NK-92 treated with Interleukin-12 subunit alpha and Interleukin-12 subunit beta, amount 100 ng/mL, for 24 hours (cell line): Measurements from ENCODE around the gene RRM2.
"Not testable (repeated sequence)": the region's sequence is repeated elsewhere in the genome, so short reads cannot be mapped to it uniquely, and the experiment has no call there.

Experiments used
- DNase-seq: peaks from one replicate; lab custom pipeline; 2025; lab: John Stamatoyannopoulos, UW

Gene RRM2

DNA sequence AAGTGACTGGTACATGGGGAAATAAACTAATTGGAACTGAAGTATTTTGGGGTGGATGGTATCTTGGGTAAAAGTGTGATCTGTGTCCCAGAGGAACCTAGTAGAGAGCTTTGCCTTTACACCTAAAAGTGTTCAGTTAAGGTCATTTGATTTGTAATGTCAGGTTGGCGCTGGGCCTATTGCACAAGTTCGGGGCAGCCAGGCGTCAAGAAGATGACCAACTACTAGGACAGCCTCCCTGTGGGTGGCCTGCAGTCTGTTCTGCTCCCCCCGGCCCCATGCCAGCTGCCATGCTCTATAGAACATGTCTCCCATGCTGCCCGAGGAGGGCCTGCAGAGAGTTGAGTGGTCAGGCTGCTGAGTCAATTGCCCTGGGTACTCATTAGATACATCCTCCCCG is 10.1 kb downstream of the RRM2 start:
- no peak for DNase-seq

DNA sequence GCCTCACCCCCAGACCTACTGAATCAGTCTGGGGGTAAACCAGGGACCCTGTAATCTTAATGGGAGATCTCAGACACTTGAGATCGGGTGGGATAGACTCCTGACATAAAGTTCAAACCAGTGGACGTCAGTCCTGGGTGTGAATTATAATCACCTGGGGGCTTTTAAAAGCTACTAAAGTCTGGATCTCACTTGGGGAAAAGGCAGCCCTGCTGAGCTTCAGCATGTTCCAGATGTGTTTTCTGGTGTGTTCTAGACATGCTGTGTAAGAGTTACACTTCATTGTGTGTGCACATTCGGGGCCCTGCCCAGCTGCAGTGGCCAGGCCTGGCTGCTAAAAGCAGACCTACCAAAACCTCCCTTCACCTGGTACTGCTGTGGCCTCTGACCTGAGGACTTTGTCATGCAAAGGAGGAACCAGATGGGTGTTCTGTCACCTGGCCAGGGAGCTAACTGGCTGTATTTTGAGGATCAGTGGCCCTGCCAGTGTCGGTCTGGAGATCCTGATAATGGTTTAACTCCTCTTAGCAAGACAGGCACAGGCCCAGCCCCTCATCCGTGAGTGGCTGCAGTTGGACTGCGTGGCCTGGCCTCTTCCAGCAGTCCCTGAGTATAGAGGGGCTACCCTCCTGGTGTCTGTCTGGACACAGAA is 10.6 kb downstream of the RRM2 start:
- no peak for DNase-seq

DNA sequence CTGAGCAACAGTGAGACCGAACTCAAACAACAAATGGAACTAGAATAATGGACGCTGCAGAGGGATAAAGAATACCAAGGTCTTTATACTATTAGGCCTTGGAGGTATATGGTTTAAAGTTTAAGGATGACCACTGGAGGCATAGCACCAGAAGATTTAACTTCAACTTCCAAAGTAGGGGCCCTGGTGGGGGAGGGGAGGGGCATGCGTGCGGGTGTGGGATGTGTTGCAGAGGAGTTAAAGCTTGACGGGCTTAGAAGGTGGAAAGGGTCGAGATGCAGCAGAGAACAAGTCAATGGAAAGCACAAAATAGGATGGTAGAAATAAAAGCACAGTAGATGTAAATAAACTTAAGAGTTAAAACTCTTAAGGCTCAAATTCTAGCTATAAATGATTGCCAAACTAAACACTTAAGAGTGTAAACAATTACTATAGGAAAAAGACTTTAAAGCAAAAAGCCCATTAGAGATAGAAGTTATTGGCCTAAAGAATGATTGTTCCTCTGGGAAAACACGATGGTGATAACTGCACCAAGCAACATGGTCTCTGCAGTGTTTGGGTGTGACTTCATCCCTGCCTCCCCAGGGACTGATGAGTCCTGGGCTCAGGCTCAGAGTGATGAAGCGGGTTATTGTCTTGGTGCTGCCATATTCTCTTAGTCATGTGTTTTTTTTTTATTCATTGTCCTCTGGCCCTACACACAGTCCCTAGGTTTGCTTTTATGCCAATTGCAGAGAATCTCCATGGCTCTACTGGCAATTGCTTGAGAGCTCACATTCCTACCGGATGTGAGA is 13.0 kb downstream of the RRM2 start:
- DNase-seq: no peak

DNA sequence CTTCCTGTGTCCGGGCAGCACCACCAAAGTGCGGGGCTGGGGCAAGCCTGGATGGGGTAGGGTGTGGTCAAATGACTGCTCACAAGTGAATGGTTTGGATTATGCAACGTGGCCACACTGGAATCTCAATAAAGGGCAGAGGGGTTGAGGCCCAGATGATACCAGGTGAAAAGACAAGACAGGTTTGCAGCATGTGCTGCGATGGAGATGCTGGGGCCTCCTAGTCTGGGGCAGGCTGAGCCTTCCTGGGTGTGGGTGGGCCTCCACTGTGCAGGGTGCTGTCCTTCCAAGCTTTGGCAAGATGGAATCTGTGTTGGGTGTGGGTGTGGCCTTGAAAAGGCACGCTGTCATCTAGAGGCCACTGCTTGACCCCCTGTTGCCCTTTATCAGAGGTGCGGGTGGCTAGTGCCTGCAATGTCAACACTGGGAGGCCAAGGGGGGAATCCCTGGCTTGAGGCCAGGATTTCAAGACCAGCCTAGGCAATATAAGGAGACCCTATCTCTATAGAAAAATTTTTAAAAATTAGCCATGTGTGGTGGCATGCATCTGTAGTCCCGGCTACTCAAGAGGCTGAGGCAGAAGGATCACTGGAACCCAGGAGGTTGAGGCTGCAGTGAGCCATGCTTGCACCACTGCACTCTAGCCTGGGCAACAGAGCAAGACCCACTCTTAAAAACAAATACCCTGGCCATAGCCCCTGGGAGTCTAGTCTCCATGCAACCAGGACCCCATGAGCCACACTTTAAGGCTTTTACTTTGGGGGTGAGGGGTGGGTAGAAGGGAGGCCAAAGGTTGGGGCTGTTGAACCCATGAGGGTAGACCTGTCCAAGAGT is 13.8 kb downstream of the RRM2 start:
- no peak for DNase-seq

DNA sequence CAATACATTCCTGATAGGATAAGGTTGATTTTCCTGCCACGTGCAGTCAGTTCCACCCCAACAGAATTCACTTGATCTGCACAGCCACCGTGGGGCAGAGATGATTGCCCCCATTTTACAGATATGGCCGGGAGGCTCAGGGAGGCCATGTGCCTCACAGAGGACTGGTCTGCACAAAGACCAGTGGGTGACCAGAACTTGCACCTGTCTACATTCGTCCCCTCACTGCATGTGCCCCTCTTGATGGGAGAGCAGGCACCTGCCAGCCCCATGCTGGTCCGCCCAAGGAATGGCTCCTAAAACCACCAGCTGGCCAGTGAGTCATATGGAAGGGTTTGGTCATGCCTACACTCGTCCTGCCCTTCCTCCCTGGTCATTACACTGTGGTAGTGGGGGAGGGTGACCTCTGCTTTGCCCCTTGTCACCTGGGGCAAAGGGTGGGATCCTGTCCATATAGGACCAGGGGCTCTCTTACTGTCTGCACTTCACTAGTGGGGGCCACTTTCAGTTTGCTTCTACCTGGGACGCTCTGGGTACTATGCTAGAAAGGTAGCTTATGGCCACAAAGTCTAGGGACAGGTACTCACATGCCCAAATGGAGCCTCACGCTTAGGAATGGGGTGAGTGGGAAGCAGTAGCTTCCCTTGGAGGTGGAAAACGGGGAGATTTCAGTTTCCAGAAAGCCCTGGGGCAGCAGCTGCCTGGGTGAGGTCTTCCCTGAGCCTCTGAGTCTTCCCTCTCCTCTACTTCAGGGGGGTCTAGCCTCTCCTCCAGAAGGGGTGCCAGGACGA is 14.7 kb downstream of the RRM2 start:
- DNase-seq: no peak

DNA sequence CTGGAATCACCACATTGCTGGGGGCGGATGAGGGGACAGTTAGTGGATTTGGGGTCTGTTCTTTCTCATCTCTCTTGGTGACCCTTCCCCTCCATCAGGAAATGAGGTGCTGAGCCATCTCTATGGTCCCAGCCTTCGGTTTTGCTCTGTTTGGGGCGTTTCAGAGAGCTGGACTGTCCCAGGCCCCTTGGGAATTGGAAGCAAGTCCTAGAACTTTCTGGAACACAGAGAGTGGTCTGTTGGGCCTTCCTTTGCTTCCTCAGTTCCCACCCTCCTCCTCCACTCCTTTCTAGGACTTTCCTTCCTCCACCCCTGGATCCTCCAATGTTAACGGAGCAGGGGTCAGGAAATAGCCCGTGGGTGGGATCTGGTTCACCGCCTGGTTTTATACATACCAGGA is 17.0 kb downstream of the RRM2 start:
- DNase-seq: no peak

DNA sequence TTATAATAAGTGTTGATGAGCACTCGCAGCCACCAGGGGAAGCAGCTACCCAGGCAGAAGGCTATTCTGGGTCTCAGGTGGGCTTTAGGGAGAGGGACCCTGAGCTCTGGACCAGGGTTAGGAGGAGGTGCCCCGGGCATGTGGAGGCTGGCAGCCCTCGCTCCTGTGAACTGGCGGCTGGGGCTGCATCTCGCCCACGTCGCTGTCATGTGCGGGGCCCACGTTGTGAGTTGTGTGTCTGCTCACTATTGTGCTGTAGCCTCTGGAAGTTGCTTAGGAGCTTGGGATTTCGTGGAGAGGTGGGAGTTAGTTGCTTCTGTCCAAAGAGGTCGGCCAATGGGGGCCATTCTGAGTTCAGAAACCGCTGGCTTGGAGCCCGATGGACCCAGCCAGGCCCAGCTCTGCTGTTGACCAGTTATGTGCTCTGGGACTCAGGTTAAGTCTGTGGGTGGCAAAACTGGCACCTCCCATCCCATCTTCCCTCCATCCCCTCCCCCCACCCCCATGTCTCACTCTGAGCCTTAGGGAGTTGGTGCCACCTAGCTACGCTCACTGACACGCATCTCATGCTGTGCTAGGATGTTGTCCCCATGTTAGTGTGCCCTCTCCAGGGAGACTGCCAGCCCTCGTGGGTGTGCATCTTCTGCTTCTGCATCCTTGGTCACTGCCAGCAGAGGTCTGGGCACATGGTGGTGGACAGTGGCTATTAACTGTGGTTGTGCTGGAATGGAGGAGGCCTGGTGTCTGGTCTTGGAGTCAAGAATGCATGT is 18.5 kb downstream of the RRM2 start:
- no peak for DNase-seq

DNA sequence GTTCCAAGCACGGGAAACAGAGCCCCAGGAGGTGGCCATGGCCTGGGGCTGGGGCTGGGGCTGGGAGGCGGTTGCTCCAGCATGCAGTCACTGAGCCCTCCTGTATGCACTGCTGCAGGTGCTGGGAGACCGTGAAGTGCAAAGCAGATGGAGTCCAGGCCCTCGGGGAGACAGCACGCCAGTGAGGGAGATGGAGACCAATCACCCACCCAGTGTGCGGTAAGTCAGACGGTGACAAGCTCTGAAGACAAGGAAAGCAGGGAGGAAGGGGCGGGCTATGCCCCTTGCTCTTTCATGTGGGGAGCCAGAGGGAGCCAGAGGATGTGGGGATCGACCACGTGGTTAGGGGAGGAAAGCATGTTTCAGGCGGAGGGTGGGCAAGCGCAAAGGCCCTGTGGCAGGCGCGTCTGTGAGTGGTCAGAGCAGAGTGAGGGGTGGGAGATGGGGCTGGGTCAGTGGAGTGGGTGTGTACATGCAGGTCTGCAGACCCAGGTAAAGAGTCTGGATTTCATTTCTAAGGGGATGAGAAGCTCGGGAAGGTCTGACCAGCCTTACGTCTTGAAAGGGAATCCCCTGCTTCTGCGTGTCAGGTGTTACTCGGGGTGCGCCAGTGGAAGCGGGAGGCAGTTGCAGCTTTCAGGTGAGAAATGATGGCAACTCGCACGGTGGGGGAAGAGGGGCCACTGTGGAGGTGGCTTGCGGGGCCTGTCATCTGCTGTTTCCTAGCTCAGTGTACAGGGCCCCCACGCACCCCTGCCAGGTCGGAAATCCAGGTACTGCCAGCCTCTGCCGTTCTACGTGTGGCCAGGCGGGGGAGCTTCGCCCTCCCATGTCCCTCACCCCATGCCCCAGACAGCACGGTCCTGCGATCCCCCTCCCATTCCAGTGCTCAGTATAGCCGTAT is 19.4 kb downstream of the RRM2 start:
- DNase-seq: no peak

DNA sequence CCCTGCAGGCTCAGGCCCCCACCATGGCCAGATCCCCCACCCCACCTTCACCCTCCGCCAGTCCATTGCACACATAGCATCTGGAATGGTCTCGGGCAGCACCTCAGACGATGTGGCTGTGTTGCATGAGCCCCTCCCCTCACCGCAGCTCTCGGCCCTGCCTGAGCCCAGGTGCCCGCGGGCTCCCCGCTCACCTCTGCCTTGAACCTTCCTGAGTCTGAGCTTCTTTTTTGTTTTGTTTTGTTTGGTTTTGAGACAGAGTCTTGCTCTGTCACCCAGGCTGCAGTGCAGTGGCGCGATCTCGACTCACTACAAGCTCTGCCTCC is 20.1 kb downstream of the RRM2 start:
- no peak for DNase-seq

DNA sequence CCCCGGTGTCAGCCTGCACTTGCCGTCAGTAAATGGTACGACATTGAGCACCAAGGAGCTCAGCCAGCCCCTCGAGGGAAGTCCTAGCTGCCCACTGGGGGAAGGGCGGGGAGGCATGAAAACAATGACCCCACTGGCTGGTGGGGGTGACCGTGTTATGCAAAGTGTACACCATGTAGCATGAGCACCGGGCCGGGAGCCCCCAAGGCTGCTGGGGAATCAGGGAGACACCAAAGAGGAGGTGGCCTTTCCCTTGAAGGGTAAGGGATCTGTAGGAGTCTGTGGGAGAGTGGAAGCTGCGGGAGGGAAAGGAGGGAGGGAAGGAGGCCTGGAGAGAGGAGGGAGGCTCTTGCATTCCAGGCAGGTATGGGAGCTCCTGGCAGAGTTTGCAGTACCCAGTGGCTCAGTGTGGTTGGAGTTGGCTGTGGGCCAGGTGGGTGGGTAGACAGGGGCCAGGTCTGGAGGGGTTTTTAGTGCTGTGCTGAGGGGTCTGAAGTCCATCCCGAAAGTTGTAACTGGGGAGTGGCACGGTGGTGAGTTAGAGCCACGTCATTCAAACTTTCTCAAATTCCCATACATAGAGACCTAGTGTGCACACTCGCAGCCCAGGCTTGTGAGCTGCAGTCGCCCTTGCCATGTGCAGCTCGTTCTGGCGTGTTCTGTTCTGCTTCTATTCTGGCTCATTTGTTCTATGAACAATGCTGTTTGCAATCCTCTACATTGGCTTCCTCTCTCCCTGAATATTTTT is 22.4 kb downstream of the RRM2 start:
- no peak for DNase-seq

DNA sequence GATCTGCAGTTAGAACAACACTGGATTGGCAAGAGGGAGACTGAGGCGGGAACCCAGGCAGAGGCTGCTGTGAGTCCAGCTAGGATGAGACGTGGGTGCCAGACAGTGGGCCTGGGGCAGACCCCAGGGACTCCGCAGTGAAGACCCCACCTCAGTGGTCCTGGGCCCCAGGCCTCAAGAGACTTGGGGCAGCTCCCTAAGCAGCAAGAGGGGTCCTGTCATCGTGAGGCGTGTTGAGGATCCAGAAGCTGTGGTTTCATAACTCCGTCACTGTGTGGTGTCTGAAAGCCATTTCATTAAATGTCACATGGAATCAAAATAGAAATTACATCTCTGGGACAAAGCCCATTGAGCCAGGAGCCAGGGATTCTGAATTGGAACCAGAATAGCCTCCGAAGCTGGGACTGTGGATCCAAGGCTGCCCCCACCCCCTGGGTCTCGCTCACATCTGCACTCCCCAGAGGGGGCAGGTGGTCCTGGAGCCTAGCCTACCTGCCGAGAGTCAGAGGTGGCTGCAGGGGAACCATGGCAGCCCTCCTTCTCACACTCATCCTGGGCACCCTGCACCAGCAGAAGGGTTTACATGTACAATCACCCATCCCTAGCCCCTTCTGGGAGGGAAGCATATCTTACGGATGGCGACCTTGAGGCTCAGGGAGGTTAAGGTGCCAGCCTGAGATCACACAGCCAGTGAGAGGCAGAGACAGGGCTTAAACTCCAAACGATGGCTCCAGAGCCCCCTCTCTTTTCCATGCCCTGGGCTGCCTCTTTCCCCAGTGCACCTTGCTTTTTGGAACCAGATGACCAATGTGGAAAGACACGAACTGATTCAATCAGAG is 23.2 kb downstream of the RRM2 start:
- no peak for DNase-seq

DNA sequence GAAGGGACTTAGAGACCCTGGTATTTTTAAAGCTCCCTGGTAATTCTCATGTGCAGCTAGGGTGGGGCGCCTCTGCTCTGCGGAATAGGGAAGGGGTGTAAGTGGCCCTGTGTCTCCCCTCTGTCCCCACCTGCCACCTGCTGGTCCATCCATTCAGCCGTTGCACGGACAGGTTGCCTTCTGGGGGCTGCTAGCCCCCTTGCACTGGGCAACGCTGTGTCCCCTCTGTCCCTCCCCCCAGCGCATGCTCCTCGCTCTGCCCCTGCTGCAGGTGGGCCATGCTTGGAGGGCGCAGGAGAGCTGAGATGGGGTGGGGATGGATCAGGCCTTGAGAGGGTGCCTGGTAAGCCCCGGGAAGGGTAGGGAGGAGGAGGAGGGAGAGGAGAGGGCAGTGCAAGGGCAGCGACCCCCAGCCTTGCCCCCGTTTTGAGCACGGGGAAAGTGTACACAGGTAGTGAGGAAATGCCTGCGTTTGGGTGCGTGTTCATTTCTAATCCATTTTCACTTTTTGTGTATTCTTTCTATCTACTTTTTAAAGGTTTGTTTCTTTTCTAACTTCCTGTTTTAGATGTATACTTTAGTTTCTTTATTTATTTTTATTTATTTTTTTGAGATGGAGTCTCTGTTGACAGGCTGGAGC is 23.9 kb downstream of the RRM2 start:
- no peak for DNase-seq

DNA sequence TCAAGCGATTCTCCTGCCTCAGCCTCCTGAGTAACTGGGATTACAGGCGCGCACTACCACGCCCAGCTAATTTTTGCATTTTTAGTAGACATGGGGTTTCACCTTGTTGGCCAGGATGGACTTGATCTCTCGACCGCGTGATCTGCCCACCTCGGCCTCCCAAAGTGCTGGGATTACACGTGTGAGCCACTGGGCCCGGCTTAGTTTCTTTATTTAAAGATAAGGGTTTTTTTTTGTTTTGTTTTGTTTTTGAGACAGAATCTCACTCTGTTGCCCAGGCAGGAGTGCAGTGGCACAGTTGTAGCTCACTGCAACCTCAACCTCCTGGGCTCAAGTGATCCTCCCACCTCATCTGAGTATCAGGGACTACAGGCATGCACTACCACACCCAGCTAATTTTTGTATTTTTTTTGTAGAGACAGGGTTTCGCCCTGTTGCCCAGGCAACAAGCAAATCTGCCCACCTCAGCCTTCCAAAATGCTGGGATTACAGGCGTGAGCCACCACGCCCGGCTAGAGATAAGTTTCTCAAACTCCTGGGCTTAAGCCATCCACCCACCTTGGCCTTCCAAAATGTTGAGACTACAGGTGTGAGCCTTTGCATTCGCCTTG is 24.6 kb downstream of the RRM2 start:
- not testable (repeated sequence) for DNase-seq

DNA sequence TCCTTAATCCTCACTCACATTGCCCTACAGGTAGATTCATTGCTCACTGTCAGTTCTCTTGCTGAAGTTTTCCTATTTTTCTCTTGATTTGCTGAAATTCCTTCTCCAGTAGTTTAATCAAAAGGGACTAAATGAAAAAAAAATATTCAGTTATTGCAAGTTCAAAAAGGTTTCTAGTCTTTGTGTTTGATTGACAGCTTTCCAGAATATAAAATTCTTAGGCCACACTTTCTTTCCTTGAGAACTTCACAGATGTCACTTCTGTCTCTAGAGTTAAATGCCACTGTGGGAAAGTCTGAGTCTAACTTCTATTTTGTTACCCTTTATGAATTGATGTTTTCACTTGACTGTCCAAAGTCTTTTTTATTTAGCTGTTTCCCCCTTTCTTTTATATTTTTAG is 25.7 kb downstream of the RRM2 start:
- DNase-seq: no peak

DNA sequence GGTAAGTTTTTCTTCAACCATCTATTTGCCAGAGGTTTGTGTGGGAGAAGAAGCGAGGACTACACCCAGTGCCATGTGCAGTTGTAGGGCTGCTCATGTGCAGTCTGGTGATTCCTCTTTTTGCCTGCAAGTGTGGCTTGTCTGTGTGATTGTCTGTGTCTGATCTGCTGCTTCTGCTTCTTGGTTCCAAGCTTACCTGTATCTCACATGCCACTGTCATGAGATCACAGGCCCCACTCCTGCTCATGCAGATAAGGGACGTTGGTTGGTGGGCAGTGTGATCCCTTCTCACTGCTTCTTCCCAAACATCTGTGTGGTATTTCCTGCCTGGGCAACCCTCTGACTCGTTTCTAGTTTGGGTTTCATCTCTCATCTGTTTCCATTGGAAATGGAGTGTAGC is 27.1 kb downstream of the RRM2 start:
- DNase-seq: no peak

DNA sequence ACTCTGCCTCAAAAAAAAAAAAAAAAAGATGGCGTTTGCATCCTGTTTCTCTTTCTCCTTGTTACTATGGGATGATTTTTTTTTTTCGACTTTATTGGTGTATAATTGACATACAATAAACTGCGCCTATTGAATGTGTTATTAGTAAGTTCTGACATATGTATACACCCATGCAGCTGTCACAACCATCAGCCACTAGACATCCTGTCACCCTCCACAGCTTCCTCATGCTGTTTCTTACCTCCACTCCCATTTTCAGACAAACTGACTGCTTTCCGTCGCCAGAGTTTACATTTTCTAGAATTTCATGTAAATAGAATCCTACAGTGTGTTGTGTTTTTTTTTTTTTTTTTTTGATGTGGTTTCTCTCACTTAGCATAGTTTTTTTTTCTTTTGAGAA is 27.9 kb downstream of the RRM2 start:
- DNase-seq: no peak

DNA sequence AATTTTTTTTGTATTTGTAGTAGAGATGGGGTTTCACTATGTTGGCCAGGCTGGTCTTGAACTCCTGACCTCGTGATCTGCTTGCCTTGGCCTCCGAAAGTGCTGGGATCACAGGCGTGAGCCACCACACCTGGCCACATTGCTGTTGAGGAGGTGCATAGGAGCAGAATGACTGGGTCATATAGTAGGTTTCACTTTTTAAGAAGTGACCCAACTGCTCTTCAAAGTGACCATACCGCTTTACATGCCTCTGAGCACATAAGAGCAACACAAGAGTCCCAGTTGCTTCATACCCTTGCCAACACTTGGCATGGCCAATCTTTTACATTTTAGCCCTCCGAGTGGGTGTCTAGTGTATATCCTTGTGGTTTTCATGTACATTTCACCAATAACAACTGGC is 28.9 kb downstream of the RRM2 start:
- DNase-seq: no peak

DNA sequence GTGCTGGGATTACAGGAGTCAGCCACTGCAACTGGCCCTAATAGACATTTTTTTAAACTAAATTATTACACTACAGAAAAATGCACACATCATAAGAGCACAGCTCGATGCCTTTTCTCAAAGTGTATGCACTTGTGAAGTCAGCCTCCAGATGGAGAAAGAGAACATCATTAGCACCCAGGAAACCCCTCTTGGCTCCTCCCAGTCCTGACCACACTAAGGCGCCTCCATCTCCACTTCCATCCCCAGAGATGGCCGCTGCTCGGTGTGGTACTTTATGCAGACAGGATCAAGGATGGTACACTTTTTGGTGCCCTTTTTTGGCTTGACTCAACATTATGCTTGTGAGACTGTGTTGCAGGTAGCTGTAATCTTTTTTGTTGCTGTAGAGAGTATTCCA is 34.8 kb downstream of the RRM2 start:
- DNase-seq: no peak
